Thyroid gland (tissue), 4 donors: ENCODE results near the gene CACUL1. TPM values are rescaled to one million over a fixed set of nuclear protein-coding genes. Genes with fewer than 3 reads are reported as not detected.
"Not testable (repeated sequence)": the region's sequence is repeated elsewhere in the genome, so short reads cannot be mapped to it uniquely, and the experiment has no call there.

Experiments used
- DNase-seq, 2 donors: peaks; one replicate each; pipeline ENCODE4 v3.0.0-alpha.2; 2019
- H3K27ac ChIP-seq, 3 donors: fragments of 200-600 bp; sonication (generic); 1 replicate in 2 of 3; 2 replicates in 1 of 3; pipeline ENCODE4 v1.5.1; 2016 to 2019; ENCODE audit warnings: mild to moderate bottlenecking in 1 of 3, moderate library complexity in 1 of 3
- H3K27me3 ChIP-seq: fragments of 200-600 bp; sonication (generic); one replicate; pipeline ENCODE4 v1.5.1; 2019
- H3K36me3 ChIP-seq, 2 donors: fragments of 200-600 bp; sonication (generic); one replicate each; pipeline ENCODE4 v1.5.1; 2016 to 2019
- H3K4me1 ChIP-seq, 2 donors: fragments of 200-600 bp; sonication (generic); one replicate each; pipeline ENCODE4 v1.5.1; 2017 to 2019
- H3K4me3 ChIP-seq, 3 donors: fragments of 200-600 bp; sonication (generic); replicated peaks in 1 of 3; 1 replicate in 2 of 3; 2 replicates in 1 of 3; pipeline ENCODE4 v1.5.1; 2016; ENCODE audit warnings: mild to moderate bottlenecking in 1 of 3
- H3K9me3 ChIP-seq: fragments of 200-600 bp; sonication (generic); one replicate; pipeline ENCODE4 v1.5.1; 2017
- POLR2A ChIP-seq, 2 donors: fragments of 450-650 bp; IDR thresholded peaks; one replicate each; pipeline ENCODE4 v1.6.1; 2017; ENCODE audit warnings: antibody characterized with exemption in 2 of 2, mild to moderate bottlenecking in 2 of 2, moderate library complexity in 1 of 2
- WGBS, 2 donors: methylation state at CpG; one replicate each; pipeline ENCODE4 v1.1.5; 2017; 5-methylcytosine and 5-hydroxymethylcytosine counted together
- intact Hi-C: fragments of 100-400 bp; cut with DNase I; formaldehyde crosslinking; loops from one replicate; pipeline ENCODE4 v1.15.1; 2023
- total RNA-seq, 4 donors: library from RNA; depleted of rRNA; stranded (reverse); fragments of >200 nt; gene quantifications; one replicate each; pipeline ENCODE4 v1.2.3, GENCODE V29; 2016
- TF ChIP-seq, protein P1 (sequence below), 6 experiments: fragments of 200-600 bp in 3 of 6; fragments of 450-650 bp in 3 of 6; sonication (generic) in 3 of 6; IDR thresholded peaks; one replicate each; pipeline ENCODE4 v1.5.1; 2016 to 2019; ENCODE audit warnings: antibody characterized with exemption in 6 of 6, mild to moderate bottlenecking in 2 of 6, inconsistent platforms in 1 of 6, moderate library complexity in 1 of 6

Gene CACUL1
- total RNA-seq, 4 donors from 2014 or later, result 23.0 to 36.8 (median 31.5) TPM

GRCh38 chr10:118745056-118745455 lies 9.7 kb downstream of the CACUL1 start:
- WGBS, 2 donors, result 84 to 87% methylated on average over 4 of the region's 4 CpGs
- no peak for DNase-seq
- no peaks in the 10 kb centered on the region for H3K9me3 ChIP-seq
- no peaks in the 10 kb centered on the region for H3K36me3 ChIP-seq
- no peak overlapping the region for H3K27ac ChIP-seq
- peaks cover 9 to 16% of the 10 kb centered on the region in 2 donors for H3K4me1 ChIP-seq
- intact Hi-C loops, result no loop called here
- no peaks in the 10 kb centered on the region for H3K27me3 ChIP-seq
- H3K4me3 ChIP-seq, result no peak overlapping the region
- no peak for TF ChIP-seq POLR2A (IDR thresholded peaks at IDR 0.05)
- TF ChIP-seq, protein P1, sequence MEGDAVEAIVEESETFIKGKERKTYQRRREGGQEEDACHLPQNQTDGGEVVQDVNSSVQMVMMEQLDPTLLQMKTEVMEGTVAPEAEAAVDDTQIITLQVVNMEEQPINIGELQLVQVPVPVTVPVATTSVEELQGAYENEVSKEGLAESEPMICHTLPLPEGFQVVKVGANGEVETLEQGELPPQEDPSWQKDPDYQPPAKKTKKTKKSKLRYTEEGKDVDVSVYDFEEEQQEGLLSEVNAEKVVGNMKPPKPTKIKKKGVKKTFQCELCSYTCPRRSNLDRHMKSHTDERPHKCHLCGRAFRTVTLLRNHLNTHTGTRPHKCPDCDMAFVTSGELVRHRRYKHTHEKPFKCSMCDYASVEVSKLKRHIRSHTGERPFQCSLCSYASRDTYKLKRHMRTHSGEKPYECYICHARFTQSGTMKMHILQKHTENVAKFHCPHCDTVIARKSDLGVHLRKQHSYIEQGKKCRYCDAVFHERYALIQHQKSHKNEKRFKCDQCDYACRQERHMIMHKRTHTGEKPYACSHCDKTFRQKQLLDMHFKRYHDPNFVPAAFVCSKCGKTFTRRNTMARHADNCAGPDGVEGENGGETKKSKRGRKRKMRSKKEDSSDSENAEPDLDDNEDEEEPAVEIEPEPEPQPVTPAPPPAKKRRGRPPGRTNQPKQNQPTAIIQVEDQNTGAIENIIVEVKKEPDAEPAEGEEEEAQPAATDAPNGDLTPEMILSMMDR (IDR thresholded peaks at IDR 0.05), result no peak

DNA sequence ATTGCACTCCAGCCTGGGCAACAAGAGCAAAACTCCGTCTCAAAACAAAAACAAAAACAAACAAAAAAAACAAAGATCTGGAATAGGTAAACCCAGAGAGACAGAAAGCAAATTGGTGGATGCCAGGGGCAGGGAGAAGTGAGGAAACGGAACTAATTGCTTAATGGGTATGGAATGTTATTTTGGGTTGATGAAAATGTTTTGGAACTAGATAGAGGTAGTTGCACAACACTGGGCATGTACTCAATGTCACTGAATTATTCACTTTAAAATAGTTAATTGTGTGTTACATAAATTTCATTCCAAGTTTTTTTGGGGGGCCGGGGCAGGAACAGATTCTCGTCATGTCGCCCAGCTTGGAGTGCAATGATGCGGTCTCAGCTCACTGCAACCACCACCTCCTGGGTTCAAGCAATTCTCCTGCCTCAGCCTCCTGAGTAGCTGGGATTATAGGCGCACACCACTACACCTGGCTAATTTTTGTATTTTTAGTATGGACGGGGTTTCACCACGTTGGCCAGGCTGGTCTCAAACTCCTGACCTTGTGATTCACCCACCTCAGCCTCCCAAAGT lies 10.3 kb downstream of the CACUL1 start:
- H3K4me1 ChIP-seq, result peaks cover 16% of the 10 kb centered on the region in 2 donors
- intact Hi-C loops, H3K9me3 ChIP-seq, DNase-seq, H3K27me3 ChIP-seq, H3K4me3 ChIP-seq, H3K36me3 ChIP-seq, H3K27ac ChIP-seq: not testable (repeated sequence)
- 91 to 92% methylated on average over 9 of the region's 9 CpGs for WGBS, 2 donors

DNA sequence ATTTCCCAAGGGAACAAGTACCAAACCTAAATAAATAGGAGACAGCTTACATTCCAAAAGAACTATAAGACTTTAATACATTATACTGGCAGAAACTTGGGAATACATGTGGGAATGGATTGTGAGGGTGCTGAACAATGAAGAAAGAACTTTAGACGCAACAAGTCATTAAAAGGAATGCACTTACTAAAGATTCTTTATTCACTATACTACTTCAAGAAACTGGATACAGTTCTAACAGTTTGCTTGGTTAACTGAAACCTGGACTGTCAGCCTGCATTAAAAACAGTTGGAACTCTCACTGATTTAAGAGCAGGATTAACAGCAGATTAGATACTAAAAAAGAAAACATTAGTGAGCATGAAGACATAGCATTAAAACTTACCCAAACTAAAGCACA lies 12.0 kb downstream of the CACUL1 start:
- intact Hi-C loops, result no loop called here
- TF ChIP-seq, protein P1 (IDR thresholded peaks at IDR 0.05), result no peak
- no peak for TF ChIP-seq POLR2A (IDR thresholded peaks at IDR 0.05)
- DNase-seq, result no peak
- WGBS, 2 donors, result 77 to 88% methylated on average over 1 of the region's 1 CpG
- no peaks in the 10 kb centered on the region for H3K36me3 ChIP-seq
- peaks cover 16% of the 10 kb centered on the region in 2 donors for H3K4me1 ChIP-seq
- no peaks in the 10 kb centered on the region for H3K9me3 ChIP-seq
- H3K27me3 ChIP-seq, result no peaks in the 10 kb centered on the region
- H3K4me3 ChIP-seq, result no peak overlapping the region
- no peak overlapping the region for H3K27ac ChIP-seq

DNA sequence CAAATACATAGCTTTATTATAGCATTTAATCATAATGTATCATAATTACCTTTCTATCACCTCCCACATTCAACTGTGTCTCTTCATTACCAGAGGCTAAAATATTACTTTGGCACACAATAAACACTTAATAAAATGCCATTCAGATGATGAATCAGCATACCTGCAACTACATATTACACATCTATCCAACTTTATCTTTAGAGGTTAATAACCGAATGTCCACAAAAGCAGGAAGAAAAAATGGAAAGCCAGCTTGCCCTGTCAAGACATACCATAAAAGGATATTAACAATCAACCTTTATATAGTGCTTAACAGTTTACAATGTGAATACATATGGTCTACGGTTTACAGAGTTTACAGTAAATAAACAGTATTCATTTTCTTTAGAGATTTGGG lies 12.7 kb downstream of the CACUL1 start:
- H3K4me3 ChIP-seq, result no peak overlapping the region
- DNase-seq, result no peak
- H3K4me1 ChIP-seq, result peaks cover 16% of the 10 kb centered on the region in 2 donors
- no peaks in the 10 kb centered on the region for H3K36me3 ChIP-seq
- TF ChIP-seq, protein P1 (IDR thresholded peaks at IDR 0.05), result no peak
- no peak for TF ChIP-seq POLR2A (IDR thresholded peaks at IDR 0.05)
- H3K9me3 ChIP-seq, result no peaks in the 10 kb centered on the region
- no peaks in the 10 kb centered on the region for H3K27me3 ChIP-seq
- no peak overlapping the region for H3K27ac ChIP-seq
- 79 to 86% methylated on average over 2 of the region's 2 CpGs for WGBS, 2 donors
- intact Hi-C loops, result no loop called here

GRCh38 chr10:118738406-118738805 lies 16.4 kb downstream of the CACUL1 start:
- intact Hi-C loops, result no loop called here
- DNase-seq, result no peak
- H3K4me3 ChIP-seq, result no peak overlapping the region
- peaks cover 16 to 19% of the 10 kb centered on the region in 2 donors for H3K4me1 ChIP-seq
- WGBS, 2 donors, result 73 to 94% methylated on average over 2 of the region's 2 CpGs
- H3K27ac ChIP-seq, result no peak overlapping the region
- no peaks in the 10 kb centered on the region for H3K36me3 ChIP-seq
- H3K9me3 ChIP-seq, result no peaks in the 10 kb centered on the region
- TF ChIP-seq, protein P1 (IDR thresholded peaks at IDR 0.05), result no peak
- no peak for TF ChIP-seq POLR2A (IDR thresholded peaks at IDR 0.05)
- no peaks in the 10 kb centered on the region for H3K27me3 ChIP-seq
